ENCODE measurements around the gene SLC6A15. TPM values are rescaled to one million over a fixed set of nuclear protein-coding genes. Genes with fewer than 3 reads are reported as not detected.

SLC6A15 gene
- total RNA-seq, 2 experiments from 2014 or later: not detected

DNA sequence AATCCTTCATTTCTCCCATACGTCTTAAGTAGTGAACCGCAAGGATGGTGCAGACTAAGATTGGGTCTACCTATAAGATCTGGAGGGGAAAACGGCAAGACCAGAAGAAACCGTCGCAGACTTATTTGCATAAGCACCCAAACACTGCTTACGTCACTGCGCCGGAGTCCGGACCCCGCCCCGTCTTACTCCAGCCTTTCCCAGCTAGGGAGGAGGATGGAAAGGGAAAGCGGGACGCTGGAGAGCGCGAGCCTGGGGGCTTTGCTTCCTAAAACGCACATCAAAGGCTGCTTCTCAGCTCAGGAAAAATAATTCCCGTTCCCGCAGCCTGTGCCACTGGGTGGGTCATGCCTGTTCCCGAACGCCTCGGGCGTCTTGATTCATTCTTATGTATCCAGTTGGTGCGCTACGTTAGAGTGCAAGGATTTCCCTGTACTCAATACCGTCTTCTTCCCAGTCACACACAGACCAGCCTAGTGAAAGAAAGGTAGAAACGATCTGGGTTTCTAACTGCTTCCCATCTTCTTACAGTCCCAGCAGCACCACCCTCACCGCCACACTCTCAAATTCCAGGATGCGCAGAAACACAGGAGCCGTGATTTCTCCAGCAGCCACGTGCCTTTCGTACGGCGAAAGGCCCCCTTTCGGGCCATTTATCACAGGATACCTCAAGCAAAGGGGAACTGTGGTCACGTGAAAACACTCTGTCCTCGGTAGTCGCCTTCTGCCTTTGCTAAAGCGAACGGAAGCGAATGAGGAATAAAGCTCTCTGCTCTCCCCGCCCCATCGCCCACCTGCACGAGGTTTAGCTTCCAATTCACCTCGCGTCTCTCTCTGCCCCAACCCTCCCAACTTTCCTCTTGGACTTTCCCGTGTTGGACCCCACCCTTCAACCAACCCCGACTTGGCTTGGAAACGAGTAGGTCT is 1.1 kb downstream of the SLC6A15 start:
- H3K4me3 Mint-ChIP-seq: peak overlapping the region; percentile 71
- ChIA-PET POLR2A (no interaction called here), CTCF (no interaction called here)
- H3K27me3 Mint-ChIP-seq: peaks cover 39% of the 10 kb centered on the region
- no peaks in the 10 kb centered on the region for H3K36me3 Mint-ChIP-seq (ENCODE audit: low read depth)
- no peak for DNase-seq
- no peak overlapping the region for H3K27ac Mint-ChIP-seq
- peaks cover 19% of the 10 kb centered on the region for H3K4me1 Mint-ChIP-seq
- H3K9me3 Mint-ChIP-seq: no peaks in the 10 kb centered on the region

DNA sequence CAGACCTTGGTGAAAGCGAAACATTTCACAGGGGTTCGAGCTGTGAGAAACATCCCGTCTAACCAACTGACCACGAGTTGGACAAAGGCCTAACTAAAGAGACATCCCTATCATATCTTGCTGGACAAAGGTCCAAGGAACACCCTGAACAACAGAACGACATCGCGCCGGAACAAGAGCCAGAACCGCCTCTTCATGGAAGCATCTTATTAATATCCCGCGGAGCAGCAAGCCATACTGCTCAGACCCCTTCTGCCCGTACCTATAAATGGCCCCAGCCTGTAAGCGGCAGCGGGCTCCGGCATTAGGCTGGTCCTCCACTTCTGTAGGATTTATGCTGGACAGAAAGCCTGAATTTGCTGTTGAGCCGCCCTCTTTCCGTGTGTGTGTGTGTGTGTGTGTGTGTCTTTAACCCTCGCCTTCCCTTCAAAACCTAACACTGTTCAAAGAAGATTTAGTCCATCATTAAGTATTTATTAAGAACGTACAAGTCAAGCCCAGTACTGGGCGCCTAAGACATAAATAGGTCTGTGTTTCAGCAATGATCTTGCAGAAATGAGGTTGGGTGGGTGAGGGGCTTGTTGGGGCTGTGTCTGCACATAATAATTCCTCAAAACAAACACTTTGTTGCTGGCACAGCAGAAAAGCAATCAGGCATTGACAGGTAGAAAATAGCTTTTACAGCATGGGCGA is 1.9 kb downstream of the SLC6A15 start:
- DNase-seq: no peak
- peaks cover 19% of the 10 kb centered on the region for H3K4me1 Mint-ChIP-seq
- POLR2A ChIA-PET: no interaction called here
- H3K4me3 Mint-ChIP-seq: peak overlapping the region; percentile 71
- H3K9me3 Mint-ChIP-seq: no peaks in the 10 kb centered on the region
- H3K27me3 Mint-ChIP-seq: peaks cover 39% of the 10 kb centered on the region
- H3K27ac Mint-ChIP-seq: no peak overlapping the region
- no peaks in the 10 kb centered on the region for H3K36me3 Mint-ChIP-seq (ENCODE audit: low read depth)
- CTCF ChIA-PET: no interaction called here

DNA sequence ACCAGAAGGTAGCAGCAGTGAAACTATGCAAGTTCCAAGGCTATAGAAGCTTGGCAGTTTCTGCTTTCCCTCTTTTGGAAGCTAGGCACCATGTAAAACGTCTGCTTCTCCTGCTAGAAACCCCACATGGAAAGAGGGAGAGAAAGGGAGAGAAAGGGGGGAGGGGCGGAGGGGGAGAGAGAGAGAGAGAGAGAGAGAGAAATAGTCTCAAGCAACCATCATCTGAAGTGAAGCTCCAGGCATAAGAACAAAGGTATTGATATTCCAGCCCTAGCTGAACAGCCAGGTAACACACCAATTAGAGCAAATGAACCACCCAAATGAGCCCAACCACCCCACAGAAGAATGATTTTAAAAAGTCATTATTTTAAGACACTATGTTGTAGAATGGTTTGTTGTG is 8.5 kb downstream of the SLC6A15 start:
- Mint-ChIP-seq H3K9me3 (no peaks in the 10 kb centered on the region), H3K4me1 (no peaks in the 10 kb centered on the region), H3K27ac (no peak overlapping the region), H3K4me3 (no peak overlapping the region), H3K27me3 (no peaks in the 10 kb centered on the region), H3K36me3 (ENCODE audit: low read depth) (no peaks in the 10 kb centered on the region)
- ChIA-PET CTCF (interaction anchor here (1.0 kb wide), 1 partner anchor 30 kb away, joined by 3 read pairs; no protein-coding TSS in a partner anchor), POLR2A (no interaction called here)
- DNase-seq: no peak

DNA sequence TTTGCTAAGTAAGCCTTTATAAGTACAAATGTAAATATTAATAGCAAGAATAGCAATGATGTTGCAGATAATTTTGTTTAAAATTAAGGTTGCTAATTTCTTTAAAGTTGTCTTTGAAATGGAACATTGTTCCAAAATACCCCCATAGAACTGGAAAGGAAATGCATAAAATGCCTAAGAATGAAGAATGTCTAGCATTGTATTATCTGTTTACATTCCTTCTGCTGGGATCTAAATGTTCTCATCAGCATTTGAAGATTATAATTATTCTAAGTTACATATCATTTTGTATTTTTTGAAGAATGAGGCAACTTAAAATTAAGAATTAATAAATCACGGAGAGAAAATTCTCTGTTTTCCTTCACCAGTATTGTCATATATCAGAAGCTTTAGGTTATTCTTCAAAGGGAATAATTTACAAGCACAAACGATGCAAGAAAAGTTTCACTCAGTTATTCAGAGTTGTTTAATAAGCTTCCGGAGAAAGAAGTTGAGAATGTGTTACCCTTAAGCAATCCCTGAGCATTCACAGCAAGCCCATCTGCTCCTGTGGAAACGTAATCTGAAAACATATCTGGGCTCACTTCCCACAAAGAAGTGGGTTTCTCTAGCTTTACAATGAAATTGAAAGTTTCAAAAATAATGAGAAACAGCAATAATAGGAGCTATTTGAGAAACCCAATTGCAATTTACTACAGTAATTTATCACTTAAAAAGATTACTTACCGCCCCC is 21.3 kb downstream of the SLC6A15 start:
- Mint-ChIP-seq H3K27ac (no peak overlapping the region), H3K4me1 (no peaks in the 10 kb centered on the region), H3K36me3 (ENCODE audit: low read depth) (no peaks in the 10 kb centered on the region), H3K4me3 (no peak overlapping the region), H3K27me3 (no peaks in the 10 kb centered on the region), H3K9me3 (no peaks in the 10 kb centered on the region)
- DNase-seq: no peak
- CTCF ChIA-PET: interaction anchor here (0.7 kb wide), 1 partner anchor 87 kb away, joined by 4 read pairs; no protein-coding TSS in a partner anchor
- POLR2A ChIA-PET: no interaction called here

DNA sequence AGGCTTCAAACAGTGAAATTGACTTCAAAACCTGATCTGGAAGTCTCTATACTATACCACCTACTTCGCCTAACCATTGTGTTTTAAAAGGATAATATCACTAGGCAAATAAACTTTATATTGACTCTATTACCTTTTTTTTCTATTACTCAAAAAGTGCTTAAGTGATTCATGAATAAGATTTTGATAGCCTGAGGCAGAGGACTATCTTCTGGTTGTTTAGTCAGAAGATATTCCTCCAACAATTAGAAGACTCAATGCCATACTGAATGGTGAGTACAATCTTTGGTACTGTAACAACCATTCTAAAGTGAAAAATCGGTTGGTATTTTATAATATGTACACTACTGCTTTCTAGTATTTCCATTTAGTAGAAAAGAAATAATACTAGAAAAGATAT is 22.8 kb downstream of the SLC6A15 start:
- Mint-ChIP-seq H3K27ac (no peak overlapping the region), H3K4me3 (no peak overlapping the region), H3K4me1 (no peaks in the 10 kb centered on the region), H3K27me3 (no peaks in the 10 kb centered on the region), H3K36me3 (ENCODE audit: low read depth) (no peaks in the 10 kb centered on the region), H3K9me3 (no peaks in the 10 kb centered on the region)
- no peak for DNase-seq
- CTCF ChIA-PET: no interaction called here
- POLR2A ChIA-PET: no interaction called here

DNA sequence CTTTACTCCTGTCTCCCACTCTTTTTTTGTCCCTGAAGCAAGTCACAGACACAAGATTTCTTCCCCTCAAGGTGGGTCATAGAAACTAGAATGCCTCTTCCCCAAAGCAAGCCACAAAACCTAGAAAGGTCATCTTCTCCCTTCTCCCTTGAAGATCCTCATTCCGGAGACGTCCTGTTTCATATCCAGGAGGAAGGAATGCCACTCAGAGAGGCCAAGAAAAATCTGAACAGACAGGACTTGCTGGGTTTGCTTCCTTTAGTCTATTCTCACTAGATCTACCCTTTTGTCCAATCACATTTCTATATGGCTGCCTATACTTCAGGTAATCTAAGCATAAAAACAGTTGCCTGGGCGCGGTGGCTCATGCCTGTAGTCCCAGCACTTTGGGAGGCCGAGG is 23.7 kb downstream of the SLC6A15 start:
- Mint-ChIP-seq H3K9me3 (no peaks in the 10 kb centered on the region), H3K27me3 (no peaks in the 10 kb centered on the region), H3K36me3 (ENCODE audit: low read depth) (no peaks in the 10 kb centered on the region), H3K4me1 (no peaks in the 10 kb centered on the region), H3K4me3 (no peak overlapping the region), H3K27ac (no peak overlapping the region)
- ChIA-PET POLR2A (no interaction called here), CTCF (no interaction called here)
- DNase-seq: no peak

DNA sequence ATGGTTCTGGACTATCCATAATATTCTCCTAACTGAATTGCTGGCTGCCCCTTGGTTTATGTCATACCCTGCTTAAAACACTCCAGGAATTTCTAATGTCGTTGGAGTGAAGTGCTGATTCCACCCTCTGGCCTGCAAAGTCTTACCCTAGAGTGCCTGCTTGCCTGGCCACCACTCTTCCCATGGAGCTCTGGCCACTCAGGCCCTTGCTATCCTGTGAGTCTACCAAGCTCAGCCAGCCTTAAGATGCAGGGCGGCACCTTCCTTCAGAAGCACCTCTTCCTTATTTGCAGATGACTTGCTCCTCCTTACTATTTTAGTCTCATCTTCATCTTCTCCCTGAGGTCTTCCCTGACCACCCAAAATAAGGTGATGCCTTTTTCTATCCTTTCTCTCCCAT is 35.3 kb downstream of the SLC6A15 start:
- H3K27me3 Mint-ChIP-seq: peaks cover 2% of the 10 kb centered on the region
- ChIA-PET POLR2A (no interaction called here), CTCF (no interaction called here)
- no peaks in the 10 kb centered on the region for H3K4me1 Mint-ChIP-seq
- no peaks in the 10 kb centered on the region for H3K36me3 Mint-ChIP-seq (ENCODE audit: low read depth)
- no peaks in the 10 kb centered on the region for H3K9me3 Mint-ChIP-seq
- no peak overlapping the region for H3K4me3 Mint-ChIP-seq
- no peak overlapping the region for H3K27ac Mint-ChIP-seq
- DNase-seq: no peak

DNA sequence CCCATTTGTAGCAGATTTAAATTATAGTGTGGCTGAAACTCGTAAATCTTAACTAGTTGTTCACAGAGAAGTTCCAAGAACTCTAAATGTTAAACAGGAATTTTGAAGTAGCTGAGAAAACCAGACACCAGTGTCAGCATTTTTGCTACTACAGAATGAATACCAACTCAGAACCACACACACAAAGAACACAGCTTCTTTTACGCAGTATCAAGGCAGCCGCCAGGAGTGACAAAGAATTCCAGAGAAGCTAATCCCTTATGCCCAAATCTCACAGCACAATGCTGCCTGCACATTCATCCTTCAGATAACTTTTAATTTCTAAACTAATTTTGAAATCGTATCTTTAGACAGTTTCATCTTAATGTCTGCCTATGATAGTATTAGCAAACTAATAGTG is 37.4 kb downstream of the SLC6A15 start:
- no peaks in the 10 kb centered on the region for H3K9me3 Mint-ChIP-seq
- no peaks in the 10 kb centered on the region for H3K4me1 Mint-ChIP-seq
- ChIA-PET POLR2A (interaction anchor here (0.7 kb wide), 1 partner anchor 31 kb away, joined by 3 read pairs; no protein-coding TSS in a partner anchor), CTCF (interaction anchor here (0.8 to 4.4 kb wide), 3 partner anchors 154 to 183 kb away, joined by 4 to 47 read pairs (median 5); no protein-coding TSS in a partner anchor)
- no peaks in the 10 kb centered on the region for H3K36me3 Mint-ChIP-seq (ENCODE audit: low read depth)
- no peak overlapping the region for H3K4me3 Mint-ChIP-seq
- H3K27me3 Mint-ChIP-seq: peaks cover 2% of the 10 kb centered on the region
- no peak for DNase-seq
- no peak overlapping the region for H3K27ac Mint-ChIP-seq

DNA sequence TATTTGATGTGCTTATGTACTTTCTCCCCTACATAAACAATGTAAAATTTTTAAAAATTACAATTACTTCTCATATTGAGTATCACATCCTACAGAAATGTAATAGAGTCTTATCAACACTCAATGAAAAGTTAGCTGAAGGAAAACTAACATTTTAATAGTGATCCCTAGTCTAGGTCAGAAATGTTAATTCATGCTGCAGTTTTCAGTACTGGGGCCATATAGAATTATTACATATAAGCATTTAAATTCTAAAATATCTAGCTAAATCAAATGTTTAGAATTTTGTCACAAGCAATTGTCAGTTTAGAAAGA is 37.8 kb downstream of the SLC6A15 start:
- Mint-ChIP-seq H3K27me3 (peaks cover 2% of the 10 kb centered on the region), H3K4me3 (no peak overlapping the region), H3K4me1 (no peaks in the 10 kb centered on the region), H3K27ac (no peak overlapping the region), H3K36me3 (ENCODE audit: low read depth) (no peaks in the 10 kb centered on the region), H3K9me3 (no peaks in the 10 kb centered on the region)
- ChIA-PET POLR2A (interaction anchor here (0.7 kb wide), 1 partner anchor 31 kb away, joined by 3 read pairs; no protein-coding TSS in a partner anchor), CTCF (interaction anchor here (0.8 to 4.4 kb wide), 5 partner anchors 30 to 183 kb away, joined by 3 to 47 read pairs (median 5); no protein-coding TSS in a partner anchor)
- no peak for DNase-seq

DNA sequence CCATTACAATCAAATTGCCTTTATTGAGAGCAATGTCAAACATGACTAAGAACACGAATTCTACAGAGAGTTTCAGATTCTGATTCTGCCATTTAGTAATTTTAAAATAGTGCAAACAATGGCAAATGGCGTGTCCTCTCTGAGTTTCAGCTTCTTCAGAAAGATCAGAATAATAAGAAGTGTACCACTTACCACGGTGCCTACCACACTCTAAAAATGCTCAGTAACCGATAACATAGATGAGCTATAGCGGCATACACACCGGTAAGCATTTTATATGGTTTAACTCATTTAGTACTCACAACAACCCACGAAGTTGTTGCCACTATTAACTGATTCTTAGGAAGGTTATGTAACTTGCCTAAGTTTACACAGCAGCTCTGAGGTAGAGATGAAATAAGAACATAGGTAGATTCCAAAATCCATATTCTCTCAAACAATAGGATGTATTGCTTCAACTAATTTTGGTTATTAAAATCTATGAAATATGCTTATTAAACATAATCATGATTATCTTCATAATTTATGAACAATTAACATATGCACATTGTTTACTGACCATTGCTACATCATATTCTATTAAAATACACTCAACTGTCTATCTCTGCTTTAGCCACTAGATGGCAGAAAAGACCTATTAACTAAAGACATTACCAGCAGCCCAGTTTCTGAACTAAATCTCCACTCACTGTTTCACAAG is 38.3 kb downstream of the SLC6A15 start:
- Mint-ChIP-seq H3K27me3 (peaks cover 2% of the 10 kb centered on the region), H3K9me3 (no peaks in the 10 kb centered on the region), H3K4me1 (no peaks in the 10 kb centered on the region), H3K27ac (no peak overlapping the region), H3K4me3 (no peak overlapping the region), H3K36me3 (ENCODE audit: low read depth) (no peaks in the 10 kb centered on the region)
- no peak for DNase-seq
- ChIA-PET CTCF (interaction anchor here (0.8 to 4.4 kb wide), 5 partner anchors 30 to 184 kb away, joined by 3 to 47 read pairs (median 5); no protein-coding TSS in a partner anchor), POLR2A (no interaction called here)

DNA sequence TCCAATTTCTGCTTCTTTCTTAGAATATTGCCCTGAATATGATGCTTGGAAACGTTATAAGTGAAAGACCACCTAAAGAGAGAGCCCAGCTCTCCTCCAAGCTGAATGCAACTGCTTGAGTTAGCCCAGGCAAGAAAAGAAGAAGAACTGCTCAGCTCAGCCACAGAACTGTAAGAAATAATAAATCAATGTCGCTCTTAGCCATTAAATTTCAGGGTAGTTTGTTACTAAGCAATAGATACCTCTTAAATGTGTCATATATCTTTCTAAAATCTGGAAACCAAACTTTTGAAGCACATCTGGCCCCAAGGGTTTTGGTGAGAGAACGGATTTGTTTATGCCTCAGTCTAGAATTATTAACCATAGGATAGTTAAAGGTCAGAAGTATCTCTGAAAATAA is 50.4 kb downstream of the SLC6A15 start:
- Mint-ChIP-seq H3K4me3 (no peak overlapping the region), H3K36me3 (ENCODE audit: low read depth) (no peaks in the 10 kb centered on the region), H3K27ac (no peak overlapping the region), H3K27me3 (no peaks in the 10 kb centered on the region), H3K4me1 (no peaks in the 10 kb centered on the region), H3K9me3 (no peaks in the 10 kb centered on the region)
- no peak for DNase-seq
- ChIA-PET POLR2A (no interaction called here), CTCF (no interaction called here)

DNA sequence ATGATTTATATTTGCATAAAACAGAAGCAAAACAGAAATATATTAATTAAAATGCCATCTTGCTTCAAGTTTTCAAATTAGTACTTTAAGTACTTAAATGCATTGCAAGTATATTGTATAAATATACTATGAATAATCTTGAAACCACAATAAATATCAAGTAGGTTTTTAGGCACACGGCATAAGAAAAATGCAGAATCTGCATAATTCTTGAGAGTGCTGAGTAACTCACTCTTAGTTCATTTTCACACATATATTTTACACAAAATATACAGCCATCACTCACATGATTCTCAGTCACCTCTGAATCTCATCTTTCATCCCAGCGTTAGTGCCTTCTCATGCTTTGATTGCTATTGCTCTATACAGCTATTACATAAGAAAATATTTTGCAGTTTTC is 51.9 kb downstream of the SLC6A15 start:
- Mint-ChIP-seq H3K27ac (no peak overlapping the region), H3K9me3 (no peaks in the 10 kb centered on the region), H3K4me1 (no peaks in the 10 kb centered on the region), H3K27me3 (no peaks in the 10 kb centered on the region), H3K4me3 (no peak overlapping the region), H3K36me3 (ENCODE audit: low read depth) (no peaks in the 10 kb centered on the region)
- ChIA-PET CTCF (no interaction called here), POLR2A (no interaction called here)
- DNase-seq: no peak

DNA sequence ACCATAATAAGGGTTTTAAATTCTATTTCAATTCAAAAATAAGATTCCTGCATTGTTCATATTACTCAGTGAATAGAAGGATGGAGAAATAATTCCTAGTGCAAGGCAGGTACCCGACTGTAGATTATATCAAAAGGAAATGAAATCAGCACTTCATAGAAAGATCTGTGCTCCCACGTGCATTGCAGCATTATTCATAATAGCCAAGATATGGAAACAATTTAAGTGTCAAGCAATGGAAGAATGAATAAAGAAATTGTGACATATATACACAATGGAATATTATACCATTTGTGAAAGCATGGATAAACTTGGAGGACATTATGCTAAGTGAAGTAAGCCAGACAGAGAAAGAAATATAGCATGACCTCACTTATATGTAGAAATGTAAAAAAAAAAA is 53.8 kb downstream of the SLC6A15 start:
- POLR2A ChIA-PET: no interaction called here
- Mint-ChIP-seq H3K27me3 (peaks cover 2% of the 10 kb centered on the region), H3K9me3 (no peaks in the 10 kb centered on the region), H3K4me3 (no peak overlapping the region), H3K27ac (no peak overlapping the region), H3K36me3 (ENCODE audit: low read depth) (no peaks in the 10 kb centered on the region), H3K4me1 (no peaks in the 10 kb centered on the region)
- CTCF ChIA-PET: no interaction called here
- DNase-seq: no peak
